Transverse colon (tissue), 4 donors: ENCODE measurements around the gene VSX1. TPM values are rescaled to one million over a fixed set of nuclear protein-coding genes. Genes with fewer than 3 reads are reported as not detected.

Experiments
- DNase-seq: peaks from one replicate; pipeline ENCODE4 v3.0.0-alpha.2; 2019
- H3K27ac ChIP-seq, 4 donors: fragments of 200-600 bp; sonication (generic); 2 replicates each; pipeline ENCODE4 v1.5.1; 2016 to 2018; ENCODE audit warnings: inconsistent platforms in 4 of 4
- H3K27me3 ChIP-seq: fragments of 200-600 bp; sonication (generic); 2 replicates; pipeline ENCODE4 v1.5.1; 2017; ENCODE audit warnings: inconsistent platforms
- H3K36me3 ChIP-seq, 4 donors: fragments of 200-600 bp; sonication (generic); 2 replicates each; pipeline ENCODE4 v1.5.1; 2017 to 2019; ENCODE audit warnings: inconsistent platforms in 4 of 4
- H3K4me1 ChIP-seq, 4 donors: fragments of 200-600 bp; sonication (generic); 2 replicates each; pipeline ENCODE4 v1.5.1; 2017 to 2020; ENCODE audit warnings: inconsistent platforms in 4 of 4
- H3K4me3 ChIP-seq, 4 donors: fragments of 200-600 bp; sonication (generic); 1 replicate in 1 of 4; 2 replicates in 3 of 4; pipeline versions ENCODE4 v1.5.1 to v1.6.1; 2017 to 2019; ENCODE audit warnings: inconsistent platforms in 4 of 4
- H3K9me3 ChIP-seq, 2 donors: fragments of 200-600 bp; sonication (generic); 2 replicates each; pipeline ENCODE4 v1.5.1; 2017 to 2019; ENCODE audit warnings: inconsistent platforms in 2 of 2
- CTCF ChIP-seq, 5 experiments: fragments of 200-600 bp in 3 of 5; fragments of 450-650 bp in 2 of 5; sonication (generic) in 3 of 5; IDR thresholded peaks; 1 replicate in 2 of 5; 2 replicates in 3 of 5; pipeline ENCODE4 v1.5.1; 2016 to 2017; ENCODE audit warnings: antibody characterized with exemption in 5 of 5, inconsistent platforms in 3 of 5, mild to moderate bottlenecking in 2 of 5, moderate library complexity in 1 of 5
- EP300 ChIP-seq: sonication (generic); formaldehyde crosslinking; IDR thresholded peaks from one replicate; pipeline ENCODE4 v1.6.1; 2017; ENCODE audit warnings: antibody characterized with exemption, low read depth
- POLR2A ChIP-seq: fragments of 450-650 bp; IDR thresholded peaks from one replicate; pipeline ENCODE4 v1.6.1; 2016; ENCODE audit warnings: antibody characterized with exemption, mild to moderate bottlenecking, moderate library complexity
- POLR2AphosphoS5 ChIP-seq, 3 donors: sonication (generic); formaldehyde crosslinking; IDR thresholded peaks; one replicate each; pipeline ENCODE4 v1.6.1; 2016; ENCODE audit warnings: antibody characterized with exemption in 3 of 3
- WGBS, 2 donors: methylation state at CpG; one replicate each; pipeline ENCODE4 v1.1.5; 2018; ENCODE audit warnings: low coverage in 1 of 2; 5-methylcytosine and 5-hydroxymethylcytosine counted together
- in situ Hi-C, 4 donors: fragments of 200-750 bp; cut with MboI; loops; one replicate each; pipeline versions ENCODE4 v1.15.0 to v1.15.1; 2017; ENCODE audit warnings: low sequenced_read_pairs in 3 of 4, low pct_ligation_motif_present in 1 of 4, low pct_unique_long_range_greater_than_20kb in 1 of 4
- intact Hi-C: fragments of 100-400 bp; cut with DNase I; formaldehyde crosslinking; loops from one replicate; pipeline ENCODE4 v1.15.1; 2023; ENCODE audit warnings: low total_unique reads
- total RNA-seq, 4 donors: library from RNA; depleted of rRNA; stranded (reverse); fragments of >200 nt; gene quantifications; one replicate each; pipeline ENCODE4 v1.1.0, GENCODE V29; 2016

The VSX1 gene
- total RNA-seq, 4 donors from 2014 or later = 0.16 TPM; not detected in 3

- Histone ChIP-seq H3K4me1 (no peaks in the 10 kb centered on the region), H3K9me3 (no peaks in the 10 kb centered on the region), H3K4me3 (no peak overlapping the region), H3K27ac (no peak overlapping the region), H3K27me3 (peaks cover 16% of the 10 kb centered on the region), H3K36me3 (no peaks in the 10 kb centered on the region)
- in situ Hi-C loops (no loop called here), intact Hi-C loops (no loop called here)
- TF ChIP-seq CTCF (IDR thresholded peaks at IDR 0.05) (no peak), POLR2A (no peak), EP300 (no peak), POLR2AphosphoS5 (IDR thresholded peaks at IDR 0.05) (no peak)
- peak; percentile 52 for DNase-seq
- 31 to 60% methylated on average over 1 to 13 of the region's 14 CpGs for WGBS, 2 donors
These were observed 8.8 kb upstream of the VSX1 start for GRCh38 chr20:25090492-25091429.

GRCh38 chr20:25089662-25090061 lies 7.7 kb upstream of the VSX1 start:
- intact Hi-C loops = loop anchor here (10.0 kb wide), 1 partner anchor 85 kb away; no protein-coding TSS in a partner anchor
- H3K4me3 ChIP-seq = no peak overlapping the region
- H3K4me1 ChIP-seq = peaks cover 0 to 2% (median 0%) of the 10 kb centered on the region in 4 donors
- DNase-seq = no peak
- H3K27ac ChIP-seq = no peak overlapping the region
- peaks cover 27% of the 10 kb centered on the region for H3K27me3 ChIP-seq
- TF ChIP-seq EP300 = no peak
- TF ChIP-seq CTCF (IDR thresholded peaks at IDR 0.05) = no peak
- TF ChIP-seq POLR2A = no peak
- no peak for TF ChIP-seq POLR2AphosphoS5 (IDR thresholded peaks at IDR 0.05)
- no peaks in the 10 kb centered on the region for H3K9me3 ChIP-seq
- in situ Hi-C loops = no loop called here
- H3K36me3 ChIP-seq = no peaks in the 10 kb centered on the region
- 91 to 100% methylated on average over 1 to 12 of the region's 12 CpGs for WGBS, 2 donors

GRCh38 chr20:25089096-25089495 lies 7.2 kb upstream of the VSX1 start:
- Histone ChIP-seq H3K27ac (no peak overlapping the region), H3K9me3 (no peaks in the 10 kb centered on the region), H3K36me3 (no peaks in the 10 kb centered on the region), H3K4me1 (peaks cover 0 to 7% (median 1%) of the 10 kb centered on the region in 4 donors), H3K4me3 (no peak overlapping the region), H3K27me3 (peaks cover 33% of the 10 kb centered on the region)
- TF ChIP-seq POLR2AphosphoS5 (IDR thresholded peaks at IDR 0.05) = no peak
- no peak for DNase-seq
- in situ Hi-C loops = no loop called here
- intact Hi-C loops = loop anchor here (10.0 kb wide), 1 partner anchor 86 kb away; no protein-coding TSS in a partner anchor

- Histone ChIP-seq H3K9me3 (no peaks in the 10 kb centered on the region), H3K4me3 (no peak overlapping the region), H3K4me1 (peaks cover 0 to 11% (median 3%) of the 10 kb centered on the region in 4 donors), H3K27me3 (peaks cover 41% of the 10 kb centered on the region), H3K36me3 (no peaks in the 10 kb centered on the region), H3K27ac (no peak overlapping the region)
- TF ChIP-seq EP300 = no peak
- no peak for TF ChIP-seq POLR2A
- TF ChIP-seq CTCF (IDR thresholded peaks at IDR 0.05) = no peak
- no peak for TF ChIP-seq POLR2AphosphoS5 (IDR thresholded peaks at IDR 0.05)
- in situ Hi-C loops = no loop called here
- intact Hi-C loops = loop anchor here (10.0 kb wide), 1 partner anchor 87 kb away; no protein-coding TSS in a partner anchor
- 63 to 67% methylated on average over 4 to 6 of the region's 6 CpGs for WGBS, 2 donors
- DNase-seq = no peak
These were observed 6.3 kb upstream of the VSX1 start for GRCh38 chr20:25088267-25088666.
